ENCODE results near the gene RABL3.
"Not testable (repeated sequence)": the region's sequence is repeated elsewhere in the genome, so short reads cannot be mapped to it uniquely, and the experiment has no call there.

Gene RABL3

GRCh38 chr3:120645083-120645845, 97.1 kb downstream of the RABL3 start:
- TF ChIP-seq CTCF (conservative IDR thresholded peaks at IDR 0.05; ENCODE audit: control insufficient read depth, insufficient read depth, low read depth, low read length), result no peak
- DNase-seq (ENCODE audit: low read depth), result no peak
- H3K4me3 ChIP-seq (ENCODE audit: control insufficient read depth, low read depth, low read length), result no peak overlapping the region

GRCh38 chr3:120642368-120642948, 99.9 kb downstream of the RABL3 start:
- peak; percentile 75 for DNase-seq (ENCODE audit: low read depth)
- peak; percentile 8 for TF ChIP-seq CTCF (conservative IDR thresholded peaks at IDR 0.05; ENCODE audit: control insufficient read depth, insufficient read depth, low read depth, low read length)
- H3K4me3 ChIP-seq (ENCODE audit: control insufficient read depth, low read depth, low read length), result no peak overlapping the region

- TF ChIP-seq CTCF (conservative IDR thresholded peaks at IDR 0.05; ENCODE audit: control insufficient read depth, insufficient read depth, low read depth, low read length), result no peak
- no peak for DNase-seq (ENCODE audit: low read depth)
- no peak overlapping the region for H3K4me3 ChIP-seq (ENCODE audit: control insufficient read depth, low read depth, low read length)
Observed at GRCh38 chr3:120641696-120642246, 100.5 kb downstream of the RABL3 start.

- no peak for TF ChIP-seq CTCF (conservative IDR thresholded peaks at IDR 0.05; ENCODE audit: control insufficient read depth, insufficient read depth, low read depth, low read length)
- no peak overlapping the region for H3K4me3 ChIP-seq (ENCODE audit: control insufficient read depth, low read depth, low read length)
- no peak for DNase-seq (ENCODE audit: low read depth)
Observed at GRCh38 chr3:120640231-120640630, 102.1 kb downstream of the RABL3 start.

GRCh38 chr3:120638820-120639219, 103.5 kb downstream of the RABL3 start:
- DNase-seq (ENCODE audit: low read depth); H3K4me3 ChIP-seq (ENCODE audit: control insufficient read depth, low read depth, low read length): not testable (repeated sequence)

GRCh38 chr3:120637851-120638559, 104.3 kb downstream of the RABL3 start:
- no peak for TF ChIP-seq CTCF (conservative IDR thresholded peaks at IDR 0.05; ENCODE audit: control insufficient read depth, insufficient read depth, low read depth, low read length)
- DNase-seq (ENCODE audit: low read depth), result peak; percentile 54
- H3K4me3 ChIP-seq (ENCODE audit: control insufficient read depth, low read depth, low read length), result no peak overlapping the region

All from fibroblast of mammary gland (primary cell).